Breast epithelium (tissue), 4 donors: ENCODE results near the gene CAMK2B. TPM values are rescaled to one million over a fixed set of nuclear protein-coding genes. Genes with fewer than 3 reads are reported as not detected.

Source experiments
- DNase-seq, 2 donors: peaks; one replicate each; pipeline ENCODE4 v3.0.0-alpha.2; 2019; ENCODE audit warnings: low spot score in 2 of 2
- H3K27ac ChIP-seq, 2 donors: fragments of 200-600 bp; sonication (generic) in 1 of 2; one replicate each; pipeline ENCODE4 v1.5.1; 2016 to 2019; ENCODE audit warnings: mild to moderate bottlenecking in 1 of 2
- H3K27me3 ChIP-seq, 2 donors: fragments of 200-600 bp; sonication (generic) in 1 of 2; one replicate each; pipeline versions ENCODE4 v1.5.1 to v1.6.0; 2017 to 2019; ENCODE audit warnings: control low read depth in 1 of 2, mild to moderate bottlenecking in 1 of 2
- H3K36me3 ChIP-seq: fragments of 200-600 bp; one replicate; pipeline ENCODE4 v1.5.1; 2019
- H3K4me1 ChIP-seq, 2 donors: fragments of 200-600 bp; sonication (generic); one replicate each; pipeline ENCODE4 v1.5.1; 2016 to 2019; ENCODE audit warnings: control low read depth in 1 of 2
- H3K4me3 ChIP-seq, 3 donors: fragments of 200-600 bp; sonication (generic); 1 replicate in 2 of 3; 2 replicates in 1 of 3; pipeline ENCODE4 v1.5.1; 2016 to 2019; ENCODE audit warnings: mild to moderate bottlenecking in 3 of 3, moderate library complexity in 2 of 3
- H3K9me3 ChIP-seq, 2 donors: fragments of 200-600 bp; sonication (generic) in 1 of 2; one replicate each; pipeline ENCODE4 v1.5.1; 2016 to 2019; ENCODE audit warnings: control low read depth in 1 of 2
- CTCF ChIP-seq, 3 donors: fragments of 450-650 bp; IDR thresholded peaks; one replicate each; pipeline ENCODE4 v1.5.1; 2016 to 2017; ENCODE audit warnings: antibody characterized with exemption in 3 of 3, mild to moderate bottlenecking in 3 of 3, moderate library complexity in 3 of 3
- POLR2A ChIP-seq: fragments of 450-650 bp; IDR thresholded peaks from one replicate; pipeline ENCODE4 v1.6.1; 2016; ENCODE audit warnings: antibody characterized with exemption, mild to moderate bottlenecking, moderate library complexity
- POLR2AphosphoS5 ChIP-seq, 3 donors: sonication (generic); formaldehyde crosslinking; IDR thresholded peaks; one replicate each; pipeline ENCODE4 v1.6.1; 2017; ENCODE audit warnings: antibody characterized with exemption in 3 of 3
- intact Hi-C: fragments of 100-400 bp; cut with DNase I; formaldehyde crosslinking; loops from one replicate; pipeline ENCODE4 v1.15.1; 2023; ENCODE audit warnings: low total_unique reads
- total RNA-seq, 3 donors: library from RNA; depleted of rRNA; stranded (reverse); fragments of >200 nt; gene quantifications; one replicate each; pipeline ENCODE4 v1.1.0, GENCODE V29; 2016

The CAMK2B gene
- total RNA-seq, 3 donors from 2014 or later = 2.0 to 9.2 TPM; not detected in 1

DNA sequence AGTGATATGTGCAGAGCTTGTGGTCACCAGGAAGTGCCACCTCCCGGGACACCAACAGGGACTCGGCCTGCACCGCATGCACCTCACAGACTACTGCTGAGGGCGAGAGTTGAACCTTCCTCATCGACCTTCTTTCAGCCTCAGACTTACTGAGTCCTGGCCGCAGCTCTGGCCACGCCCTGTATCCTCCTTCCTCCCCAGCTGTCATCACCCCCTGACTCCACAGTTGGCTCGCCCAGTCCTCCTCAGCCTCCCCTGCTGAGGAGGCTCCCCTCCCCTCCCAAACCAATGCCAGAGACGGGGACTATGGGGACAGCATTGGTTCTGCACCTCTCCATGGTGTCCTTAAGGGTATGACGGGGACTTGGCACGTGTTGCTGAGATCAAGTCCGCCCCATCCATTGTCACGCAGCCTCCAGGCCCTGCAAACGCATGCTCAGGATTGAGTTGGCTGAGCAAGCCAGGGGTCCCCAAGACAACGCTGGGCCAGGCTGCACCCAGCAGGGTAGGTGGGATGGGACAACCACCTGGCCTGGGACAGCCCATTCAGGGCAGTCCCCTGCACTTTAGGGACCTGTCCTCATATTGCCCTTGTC, 75.7 kb downstream of the CAMK2B start:
- no peaks in the 10 kb centered on the region for H3K36me3 ChIP-seq
- H3K9me3 ChIP-seq = no peaks in the 10 kb centered on the region
- H3K27me3 ChIP-seq = no peaks in the 10 kb centered on the region
- H3K4me1 ChIP-seq = no peaks in the 10 kb centered on the region
- intact Hi-C loops = loop anchor here (10.0 kb wide), 1 partner anchor 255 kb away; no protein-coding TSS in a partner anchor
- TF ChIP-seq POLR2AphosphoS5 (IDR thresholded peaks at IDR 0.05) (no peak), CTCF (IDR thresholded peaks at IDR 0.05) (no peak), POLR2A (no peak)
- no peak for DNase-seq
- no peak overlapping the region for H3K4me3 ChIP-seq
- H3K27ac ChIP-seq = no peak overlapping the region

DNA sequence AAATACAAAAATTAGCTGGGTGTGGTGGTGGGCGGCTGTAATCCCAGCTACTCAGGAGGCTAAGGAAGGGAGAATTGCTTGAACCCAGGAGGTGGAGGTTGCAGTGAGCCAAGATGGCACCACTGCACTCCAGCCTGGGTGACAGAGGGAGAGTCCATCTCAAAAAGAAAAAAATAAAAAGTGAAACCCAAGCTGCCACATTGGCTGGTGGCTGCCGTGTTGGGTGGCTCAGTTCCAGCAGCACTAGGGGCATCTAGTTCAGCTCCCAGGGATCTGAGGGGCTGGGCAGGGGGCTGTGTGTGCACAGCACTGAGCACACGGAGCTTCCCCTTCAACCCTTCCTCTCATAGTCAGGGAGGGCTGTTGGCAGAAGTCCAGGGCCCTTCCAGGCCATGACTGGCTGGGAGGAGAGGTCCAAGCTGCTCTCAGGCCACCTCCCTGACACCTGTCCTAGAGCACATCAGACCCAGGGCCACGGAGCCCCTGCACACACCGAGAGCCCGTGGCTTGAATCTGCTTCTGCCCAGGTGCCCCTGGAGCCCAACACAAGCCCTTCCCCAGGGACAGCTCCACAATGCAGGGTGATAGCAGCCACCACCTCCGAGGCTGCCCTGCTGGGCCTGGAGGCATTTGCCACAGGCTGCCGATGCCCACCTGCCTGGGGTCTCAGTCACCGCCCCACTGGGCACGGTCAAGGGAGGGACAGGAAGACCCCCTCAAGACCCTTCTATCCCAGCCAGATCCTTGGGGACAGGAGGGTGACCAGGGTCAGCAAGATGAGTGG, 77.3 kb downstream of the CAMK2B start:
- Histone ChIP-seq H3K27me3 (no peaks in the 10 kb centered on the region), H3K27ac (no peak overlapping the region), H3K36me3 (no peaks in the 10 kb centered on the region), H3K4me3 (no peak overlapping the region), H3K9me3 (no peaks in the 10 kb centered on the region), H3K4me1 (no peaks in the 10 kb centered on the region)
- DNase-seq = no peak
- intact Hi-C loops = loop anchor here (10.0 kb wide), 1 partner anchor 257 kb away; no protein-coding TSS in a partner anchor
- TF ChIP-seq POLR2AphosphoS5 (IDR thresholded peaks at IDR 0.05) (no peak), CTCF (IDR thresholded peaks at IDR 0.05) (no peak), POLR2A (no peak)

DNA sequence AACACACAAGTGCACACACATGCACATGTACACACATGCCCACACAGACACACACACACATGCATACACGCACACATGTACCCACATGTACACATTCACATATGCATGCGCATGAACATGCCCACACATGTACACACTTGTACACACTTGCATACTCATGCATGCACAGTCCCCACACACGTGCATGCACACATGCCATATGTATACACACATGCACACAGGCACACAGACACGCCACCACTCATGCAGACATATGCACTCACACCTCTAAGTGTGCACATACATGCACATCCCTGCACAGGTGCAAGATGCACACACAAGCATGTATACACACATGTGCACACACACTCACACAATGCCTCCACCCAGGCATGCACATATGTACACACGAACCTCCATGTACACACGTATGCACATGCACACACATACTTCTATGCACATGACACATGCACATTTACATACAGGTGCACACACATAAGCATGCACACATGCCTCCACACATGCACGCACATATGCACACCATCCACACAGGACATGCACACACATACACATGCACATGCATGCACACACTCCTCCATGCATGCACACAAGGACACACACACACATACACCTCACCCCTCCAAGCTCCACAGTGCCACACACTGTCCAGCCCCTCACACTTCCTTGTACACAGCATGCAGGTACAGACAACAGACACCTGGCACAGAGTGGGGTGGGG, 78.8 kb downstream of the CAMK2B start:
- Histone ChIP-seq H3K4me1 (no peaks in the 10 kb centered on the region), H3K4me3 (no peak overlapping the region), H3K36me3 (no peaks in the 10 kb centered on the region), H3K27me3 (no peaks in the 10 kb centered on the region), H3K27ac (no peak overlapping the region), H3K9me3 (no peaks in the 10 kb centered on the region)
- DNase-seq = no peak
- no peak for TF ChIP-seq CTCF (IDR thresholded peaks at IDR 0.05)
- TF ChIP-seq POLR2AphosphoS5 (IDR thresholded peaks at IDR 0.05) = no peak
- TF ChIP-seq POLR2A = no peak
- intact Hi-C loops = loop anchor here (10.0 kb wide), 1 partner anchor 258 kb away; no protein-coding TSS in a partner anchor

DNA sequence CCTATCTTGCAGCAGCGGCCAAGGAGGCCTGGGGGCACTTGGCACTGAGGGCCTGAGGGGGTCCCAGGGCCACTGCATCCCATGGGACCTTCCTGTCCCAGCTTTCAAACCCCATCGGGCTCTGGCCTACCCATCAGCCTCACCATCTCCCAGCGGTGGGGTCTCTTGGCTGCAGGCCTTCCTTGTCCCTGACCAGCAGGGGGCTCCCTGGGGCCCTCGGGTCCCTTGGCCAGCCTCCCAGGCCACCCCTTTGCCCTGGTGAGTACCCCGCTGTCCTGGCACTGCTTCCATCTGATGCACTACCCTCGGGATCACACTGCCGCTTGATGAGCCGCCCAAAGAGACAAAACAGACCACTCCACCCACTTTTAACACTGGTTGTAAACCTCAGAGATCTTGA, 81.1 kb downstream of the CAMK2B start:
- no peaks in the 10 kb centered on the region for H3K9me3 ChIP-seq
- no peaks in the 10 kb centered on the region for H3K36me3 ChIP-seq
- H3K27me3 ChIP-seq = no peaks in the 10 kb centered on the region
- DNase-seq = no peak
- no peak for TF ChIP-seq CTCF (IDR thresholded peaks at IDR 0.05)
- no peak for TF ChIP-seq POLR2A
- no peak for TF ChIP-seq POLR2AphosphoS5 (IDR thresholded peaks at IDR 0.05)
- intact Hi-C loops = loop anchor here (10.0 kb wide), 1 partner anchor 261 kb away; no protein-coding TSS in a partner anchor
- no peaks in the 10 kb centered on the region for H3K4me1 ChIP-seq
- H3K27ac ChIP-seq = no peak overlapping the region
- H3K4me3 ChIP-seq = no peak overlapping the region
